HG03565 (cell line): ENCODE data around the gene MT1E.
"Not testable (repeated sequence)": the region's sequence is repeated elsewhere in the genome, so short reads cannot be mapped to it uniquely, and the experiment has no call there.

Source experiments
- ATAC-seq: cut with Tn5 transposase; IDR thresholded peaks from one replicate; pipeline ENCODE4 v1.9.1; 2021; ENCODE audit warnings: mild to moderate bottlenecking, moderate library complexity; ENCODE audit not compliant: unreplicated experiment

Gene MT1E

GRCh38 chr16:56669005-56669839 is 43.6 kb downstream of the MT1E start, which contains the start of gene MT1H:
TSS of gene MT1H (plus strand) at chr16:56669814. CDS start at chr16:56669885, 71 bp downstream.
- ATAC-seq = no peak

DNA sequence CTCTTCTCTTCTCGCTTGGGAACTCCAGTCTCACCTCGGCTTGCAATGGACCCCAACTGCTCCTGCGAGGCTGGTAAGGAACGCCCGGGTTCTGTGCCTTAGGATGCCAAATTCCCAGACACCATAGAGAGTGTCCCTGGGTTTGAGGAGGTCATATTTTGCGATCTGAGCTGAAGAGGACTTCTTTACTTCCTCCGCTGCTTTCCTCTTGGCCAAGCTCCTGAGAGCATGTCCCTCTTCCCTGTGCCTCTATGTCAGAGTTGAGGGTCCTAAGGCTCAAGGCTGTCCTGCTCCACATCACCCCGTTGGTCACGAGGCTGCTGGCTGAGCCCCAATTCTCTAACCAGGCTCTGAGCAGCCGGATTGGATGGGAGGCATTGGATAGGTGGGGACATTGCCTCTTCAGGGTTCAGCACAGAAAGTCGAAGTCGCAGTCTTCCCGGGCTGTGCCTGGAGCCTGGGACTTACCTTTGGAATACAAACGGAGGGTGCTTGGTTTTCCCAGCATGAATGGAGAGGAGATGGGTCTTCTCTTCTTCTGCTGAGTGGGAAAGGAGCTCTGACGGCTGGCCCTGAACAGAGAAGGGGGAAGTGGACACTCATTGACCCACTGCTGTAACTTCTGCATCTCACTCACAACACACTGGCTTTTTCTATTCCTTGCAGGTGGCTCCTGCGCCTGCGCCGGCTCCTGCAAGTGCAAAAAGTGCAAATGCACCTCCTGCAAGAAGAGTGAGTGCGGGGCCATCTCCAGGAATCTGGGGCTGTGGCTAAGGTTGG is 44.4 kb downstream of the MT1E start:
- ATAC-seq = no peak

DNA sequence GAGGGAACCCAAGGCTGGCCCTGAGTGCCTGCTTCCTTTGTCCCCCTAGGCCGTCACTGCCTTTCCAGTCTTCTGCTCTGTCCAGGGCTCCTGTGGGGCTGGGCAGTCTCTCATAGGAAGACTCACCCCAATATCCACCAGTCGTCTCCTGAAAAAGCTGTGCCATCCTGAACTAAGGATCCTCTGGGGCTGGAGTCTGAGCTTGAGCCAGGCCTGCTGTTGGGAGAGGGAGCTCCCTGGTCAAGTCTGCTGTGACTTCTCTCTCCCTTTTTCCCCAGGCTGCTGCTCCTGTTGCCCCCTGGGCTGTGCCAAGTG is 45.0 kb downstream of the MT1E start:
- ATAC-seq = no peak

- not testable (repeated sequence) for ATAC-seq
Observed at GRCh38 chr16:56671691-56672090, 46.1 kb downstream of the MT1E start.

DNA sequence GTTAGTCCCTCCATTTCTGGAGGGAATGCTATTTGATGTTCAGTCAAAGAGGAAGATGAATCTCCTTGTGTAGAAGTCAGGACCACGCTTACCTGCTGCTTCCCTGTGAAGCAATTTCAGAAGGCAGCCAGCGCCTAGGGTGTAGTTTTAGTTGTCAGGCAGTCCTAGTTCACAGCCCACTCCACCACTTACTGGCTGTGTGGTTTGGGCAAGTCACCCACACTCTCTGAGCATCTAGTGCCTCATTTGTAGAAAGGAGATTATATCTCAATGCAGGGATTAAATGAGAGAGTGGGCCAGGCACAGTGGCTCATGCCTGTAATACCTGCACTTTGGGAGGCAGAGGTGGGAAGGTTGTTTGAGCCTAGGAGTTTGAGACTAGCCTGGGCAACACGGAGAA is 46.6 kb downstream of the MT1E start:
- not testable (repeated sequence) for ATAC-seq

- no peak for ATAC-seq
Observed at GRCh38 chr16:56672761-56673536, 47.4 kb downstream of the MT1E start.

GRCh38 chr16:56673921-56674320 is 48.3 kb downstream of the MT1E start:
- ATAC-seq = no peak

DNA sequence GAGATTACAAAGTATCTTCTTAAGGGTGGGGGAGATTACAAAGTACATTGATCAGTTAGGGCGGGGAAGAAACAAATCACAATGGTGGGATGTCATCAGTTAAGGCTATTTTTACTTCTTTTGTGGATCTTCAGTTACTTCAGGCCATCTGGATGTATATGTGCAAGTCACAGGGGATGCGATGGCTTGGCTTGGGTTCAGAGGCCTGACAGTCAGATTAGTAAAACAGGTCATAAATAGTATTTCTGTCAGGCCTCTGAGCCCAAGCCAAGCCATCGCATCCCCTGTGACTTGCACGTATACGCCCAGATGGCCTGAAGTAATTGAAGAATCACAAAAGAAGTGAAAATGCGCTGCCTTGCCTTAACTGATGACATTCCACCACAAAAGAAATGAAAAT is 49.0 kb downstream of the MT1E start:
- not testable (repeated sequence) for ATAC-seq

DNA sequence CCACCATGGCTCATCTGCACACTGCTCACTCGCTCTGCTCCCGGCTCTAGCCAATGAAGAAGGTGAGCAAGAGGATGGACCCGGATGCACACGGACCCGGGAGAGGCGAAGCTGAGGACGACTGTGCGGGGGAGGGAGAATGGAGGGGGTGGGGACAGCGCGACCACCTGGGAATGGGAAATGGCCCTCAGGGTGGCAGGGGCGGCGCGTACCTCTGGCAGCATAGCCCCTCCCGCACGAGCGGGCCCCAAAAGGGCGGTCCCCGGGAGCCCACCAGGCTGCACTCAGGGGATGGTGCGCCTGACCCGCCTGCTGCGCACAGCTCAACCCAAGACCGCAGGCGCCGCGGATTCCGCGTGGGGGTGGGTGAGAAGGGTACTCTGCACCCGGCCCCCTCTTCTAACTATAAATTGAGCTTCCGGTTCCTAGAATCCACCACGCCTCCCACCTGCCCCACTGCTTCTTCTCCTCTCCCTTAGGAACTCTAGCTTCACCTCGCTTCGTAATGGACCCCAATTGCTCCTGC is 50.2 kb downstream of the MT1E start:
- no peak for ATAC-seq
